CD8-positive, alpha-beta memory T cell (primary cell): ENCODE data around the gene PI4K2A. TPM values are rescaled to one million over a fixed set of nuclear protein-coding genes. Genes with fewer than 3 reads are reported as not detected.
A peak's percentile ranks its signal among the peaks of the same experiment; 100 is the strongest.

Experiments used
- CTCF ChIA-PET: fragments of 350-600 bp; sonication (Branson Sonifier 250); formaldehyde crosslinking; loops from one replicate; lab custom pipeline; 2021; ENCODE audit warnings: antibody characterized with exemption; lab: Charles Lee
- POLR2A ChIA-PET: fragments of 350-600 bp; sonication (Branson Sonifier 250); formaldehyde crosslinking; loops from one replicate; lab custom pipeline; 2021; ENCODE audit warnings: antibody characterized with exemption; lab: Charles Lee
- DNase-seq, 5 donors: peaks; one replicate each; pipeline versions ENCODE4 v3.0.0 to v3.0.0-alpha.2; 2020 to 2022; ENCODE audit warnings: mixed read lengths in 1 of 5
- H3K27ac ChIP-seq: one replicate; pipeline ENCODE4 v1.7.0; 2013; ENCODE audit warnings: low read depth, mild to moderate bottlenecking, low read length, moderate library complexity
- H3K27me3 ChIP-seq: 2 replicates; pipeline ENCODE4 v1.7.0; 2013; ENCODE audit warnings: low read length, mild to moderate bottlenecking; ENCODE audit not compliant: insufficient read depth, poor library complexity, severe bottlenecking
- H3K36me3 ChIP-seq: 2 replicates; pipeline ENCODE4 v1.7.0; 2013; ENCODE audit warnings: mild to moderate bottlenecking, low read length, moderate library complexity; ENCODE audit not compliant: insufficient read depth
- H3K4me1 ChIP-seq: 2 replicates; pipeline ENCODE4 v1.7.0; 2013; ENCODE audit warnings: mild to moderate bottlenecking, low read length, moderate library complexity; ENCODE audit not compliant: insufficient read depth
- H3K4me3 ChIP-seq: 2 replicates; pipeline ENCODE4 v1.7.0; 2013; ENCODE audit warnings: mild to moderate bottlenecking, low read length
- H3K9me3 ChIP-seq: 2 replicates; pipeline ENCODE4 v1.7.0; 2013; ENCODE audit warnings: mild to moderate bottlenecking, low read length
- H3K27ac Mint-ChIP-seq, 8 donors: one replicate each; pipeline ENCODE4 v1.8.0; 2020 to 2021; ENCODE audit warnings: mixed read lengths in 8 of 8, mild to moderate bottlenecking in 6 of 8, inconsistent platforms in 3 of 8, moderate library complexity in 3 of 8
- H3K27me3 Mint-ChIP-seq, 2 donors: one replicate each; pipeline ENCODE4 v1.8.0; 2020 to 2021; ENCODE audit warnings: mixed read lengths in 2 of 2, mild to moderate bottlenecking in 1 of 2, moderate library complexity in 1 of 2
- H3K36me3 Mint-ChIP-seq, 3 donors: one replicate each; pipeline ENCODE4 v1.8.0; 2020 to 2021; ENCODE audit warnings: mixed read lengths in 3 of 3, inconsistent platforms in 1 of 3, mild to moderate bottlenecking in 1 of 3
- H3K4me1 Mint-ChIP-seq, 3 donors: one replicate each; pipeline ENCODE4 v1.8.0; 2020 to 2021; ENCODE audit warnings: mixed read lengths in 3 of 3, inconsistent platforms in 1 of 3, mild to moderate bottlenecking in 1 of 3
- H3K4me3 Mint-ChIP-seq, 7 donors: one replicate each; pipeline ENCODE4 v1.8.0; 2020 to 2021; ENCODE audit warnings: mixed read lengths in 7 of 7, mild to moderate bottlenecking in 6 of 7, moderate library complexity in 4 of 7, inconsistent platforms in 2 of 7
- H3K9me3 Mint-ChIP-seq, 5 donors: one replicate each; pipeline ENCODE4 v1.8.0; 2020 to 2022; ENCODE audit warnings: mixed read lengths in 5 of 5, mild to moderate bottlenecking in 3 of 5, moderate library complexity in 2 of 5, inconsistent platforms in 1 of 5
- polyA plus RNA-seq: library from polyadenylated mRNA; unstranded; fragments of 300-500 nt; fragmentation: Illumina TruSeq; gene quantifications from one replicate; pipeline ENCODE4 v1.2.3, GENCODE V29; 2021
- total RNA-seq, 2 experiments: library from RNA; stranded (reverse); gene quantifications; one replicate each; pipeline ENCODE4 v1.2.3, GENCODE V29; 2021

The PI4K2A gene
- total and polyA plus RNA-seq, 3 experiments from 2014 or later: 11.4 to 15.9 (median 15.6) TPM

GRCh38 chr10:97703398-97704067 is 63.1 kb downstream of the PI4K2A start:
- Mint-ChIP-seq H3K4me1 (no peaks in the 10 kb centered on the region), H3K27ac (no peak overlapping the region), H3K9me3 (peaks cover 0 to 2% (median 0%) of the 10 kb centered on the region in 5 donors), H3K36me3 (no peaks in the 10 kb centered on the region), H3K4me3 (no peak overlapping the region), H3K27me3 (peaks cover 16 to 27% of the 10 kb centered on the region in 2 donors)
- ChIA-PET CTCF (interaction anchor here (0.7 to 14.6 kb wide), 6 partner anchors 12 to 93 kb away, joined by 3 to 199 read pairs (median 7); partner anchors contain the start of genes AVPI1 and ZFYVE27), POLR2A (interaction anchor here (1.1 kb wide), 1 partner anchor 10 kb away, joined by 3 read pairs; the partner anchor contains the start of gene MARVELD1)
- Histone ChIP-seq H3K27me3 (peaks cover 3% of the 10 kb centered on the region), H3K9me3 (no peaks in the 10 kb centered on the region), H3K4me1 (no peaks in the 10 kb centered on the region), H3K27ac (no peak overlapping the region), H3K36me3 (no peaks in the 10 kb centered on the region), H3K4me3 (no peak overlapping the region)
- DNase-seq: no peak

GRCh38 chr10:97704341-97704740 is 63.9 kb downstream of the PI4K2A start:
- Histone ChIP-seq H3K9me3 (no peaks in the 10 kb centered on the region), H3K4me3 (no peak overlapping the region), H3K36me3 (no peaks in the 10 kb centered on the region), H3K4me1 (no peaks in the 10 kb centered on the region), H3K27ac (no peak overlapping the region), H3K27me3 (peaks cover 5% of the 10 kb centered on the region)
- H3K36me3 Mint-ChIP-seq: no peaks in the 10 kb centered on the region
- no peak overlapping the region for H3K27ac Mint-ChIP-seq
- DNase-seq: no peak
- peaks cover 0 to 2% (median 0%) of the 10 kb centered on the region in 5 donors for H3K9me3 Mint-ChIP-seq
- no peak overlapping the region for H3K4me3 Mint-ChIP-seq
- ChIA-PET CTCF (interaction anchor here (1.3 to 14.6 kb wide), 4 partner anchors 10 to 28 kb away, joined by 4 to 199 read pairs (median 8); partner anchors contain the start of genes AVPI1, MARVELD1 and ZFYVE27), POLR2A (interaction anchor here (0.6 kb wide), 1 partner anchor 45 kb away, joined by 4 read pairs; no protein-coding TSS in a partner anchor)
- peaks cover 20 to 34% of the 10 kb centered on the region in 2 donors for H3K27me3 Mint-ChIP-seq
- H3K4me1 Mint-ChIP-seq: no peaks in the 10 kb centered on the region

DNA sequence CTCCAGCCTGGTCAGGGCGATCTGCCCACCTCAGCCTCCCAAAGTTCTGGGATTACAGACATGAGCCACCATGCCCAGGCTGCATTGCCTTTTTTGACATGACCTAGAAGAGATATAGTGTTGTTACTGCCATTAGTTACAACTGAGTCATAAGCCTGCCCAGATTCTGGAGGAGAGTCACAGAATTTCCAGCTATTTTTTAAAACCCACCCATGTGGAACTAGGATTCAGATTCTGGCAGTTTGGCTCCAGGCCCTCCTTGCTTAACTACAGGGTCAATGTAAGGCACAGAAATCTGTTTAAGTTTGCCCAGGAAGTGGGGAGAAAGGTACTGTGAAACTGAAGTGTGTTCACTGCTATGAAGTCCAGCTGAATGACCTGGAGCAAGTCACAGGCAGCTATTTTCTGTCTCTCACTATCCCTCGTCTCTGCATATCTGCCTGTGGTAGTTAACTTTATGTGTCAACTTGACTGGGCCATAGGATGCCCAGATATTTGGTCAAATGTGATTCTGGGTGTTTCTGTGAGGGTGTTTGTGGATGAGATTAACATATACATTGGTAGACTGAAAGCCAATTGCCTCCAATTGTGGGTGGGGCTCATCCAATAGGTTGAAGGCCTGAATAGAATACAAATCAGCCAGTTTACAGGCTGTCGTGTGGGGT is 64.7 kb downstream of the PI4K2A start:
- Mint-ChIP-seq H3K27ac (no peak overlapping the region), H3K27me3 (peaks cover 26 to 39% of the 10 kb centered on the region in 2 donors), H3K36me3 (no peaks in the 10 kb centered on the region), H3K4me1 (no peaks in the 10 kb centered on the region), H3K4me3 (no peak overlapping the region), H3K9me3 (peaks cover 0 to 2% (median 0%) of the 10 kb centered on the region in 5 donors)
- Histone ChIP-seq H3K4me3 (no peak overlapping the region), H3K27me3 (peaks cover 5% of the 10 kb centered on the region), H3K4me1 (no peaks in the 10 kb centered on the region), H3K27ac (no peak overlapping the region), H3K36me3 (no peaks in the 10 kb centered on the region), H3K9me3 (no peaks in the 10 kb centered on the region)
- no peak for DNase-seq
- CTCF ChIA-PET: interaction anchor here (1.3 to 14.6 kb wide), 3 partner anchors 9 to 27 kb away, joined by 6 to 199 read pairs (median 9); partner anchors contain the start of genes AVPI1, MARVELD1 and ZFYVE27
- POLR2A ChIA-PET: interaction anchor here (0.6 kb wide), 1 partner anchor 36 kb away, joined by 3 read pairs; no protein-coding TSS in a partner anchor

- no peaks in the 10 kb centered on the region for H3K4me1 ChIP-seq
- H3K9me3 Mint-ChIP-seq: peaks cover 0 to 2% (median 0%) of the 10 kb centered on the region in 5 donors
- H3K9me3 ChIP-seq: no peaks in the 10 kb centered on the region
- no peaks in the 10 kb centered on the region for H3K36me3 Mint-ChIP-seq
- POLR2A ChIA-PET: no interaction called here
- H3K36me3 ChIP-seq: no peaks in the 10 kb centered on the region
- no peak overlapping the region for H3K4me3 ChIP-seq
- no peak for DNase-seq
- H3K4me3 Mint-ChIP-seq: no peak overlapping the region
- no peak overlapping the region for H3K27ac Mint-ChIP-seq
- H3K27ac ChIP-seq: no peak overlapping the region
- peaks cover 0 to 4% (median 0%) of the 10 kb centered on the region in 3 donors for H3K4me1 Mint-ChIP-seq
- peaks cover 33 to 42% of the 10 kb centered on the region in 2 donors for H3K27me3 Mint-ChIP-seq
- peaks cover 5% of the 10 kb centered on the region for H3K27me3 ChIP-seq
- CTCF ChIA-PET: interaction anchor here (1.9 to 14.6 kb wide), 3 partner anchors 10 to 25 kb away, joined by 7 to 199 read pairs (median 16); partner anchors contain the start of genes AVPI1 and ZFYVE27
These were observed 66.8 kb downstream of the PI4K2A start for GRCh38 chr10:97707134-97707861.

- CTCF ChIA-PET: interaction anchor here (1.9 to 14.6 kb wide), 4 partner anchors 9 to 30 kb away, joined by 5 to 199 read pairs (median 12); partner anchors contain the start of genes AVPI1 and ZFYVE27
- H3K27me3 Mint-ChIP-seq: peaks cover 35 to 42% of the 10 kb centered on the region in 2 donors
- no peak overlapping the region for H3K27ac Mint-ChIP-seq
- DNase-seq: no peak
- no peaks in the 10 kb centered on the region for H3K36me3 Mint-ChIP-seq
- peaks cover 0 to 2% (median 0%) of the 10 kb centered on the region in 5 donors for H3K9me3 Mint-ChIP-seq
- Histone ChIP-seq H3K36me3 (no peaks in the 10 kb centered on the region), H3K4me1 (no peaks in the 10 kb centered on the region), H3K27me3 (peaks cover 5% of the 10 kb centered on the region), H3K4me3 (no peak overlapping the region), H3K9me3 (no peaks in the 10 kb centered on the region), H3K27ac (no peak overlapping the region)
- no peak overlapping the region for H3K4me3 Mint-ChIP-seq
- POLR2A ChIA-PET: no interaction called here
- H3K4me1 Mint-ChIP-seq: peaks cover 4 to 10% (median 5%) of the 10 kb centered on the region in 3 donors
These were observed 67.7 kb downstream of the PI4K2A start for GRCh38 chr10:97708167-97708566.

- Mint-ChIP-seq H3K9me3 (no peaks in the 10 kb centered on the region), H3K4me1 (peaks cover 6 to 14% (median 9%) of the 10 kb centered on the region in 3 donors), H3K4me3 (peak overlapping the region in 1 of 7 donors; percentile 70), H3K36me3 (peaks cover 0 to 3% (median 0%) of the 10 kb centered on the region in 3 donors), H3K27me3 (peaks cover 32 to 35% of the 10 kb centered on the region in 2 donors), H3K27ac (peak overlapping the region in 1 of 8 donors; percentile 10)
- peak in 4 of 5 donors; percentile 15 to 52 (median 17) for DNase-seq
- ChIA-PET POLR2A (interaction anchor here (0.7 kb wide), 1 partner anchor 611 kb away, joined by 3 read pairs; no protein-coding TSS in a partner anchor), CTCF (interaction anchor here (0.7 to 14.6 kb wide), 14 partner anchors 8 to 717 kb away, joined by 3 to 199 read pairs (median 4); partner anchors contain the start of genes AVPI1 and ZFYVE27)
- Histone ChIP-seq H3K36me3 (no peaks in the 10 kb centered on the region), H3K4me1 (no peaks in the 10 kb centered on the region), H3K27me3 (peaks cover 5% of the 10 kb centered on the region), H3K4me3 (no peak overlapping the region), H3K27ac (no peak overlapping the region), H3K9me3 (no peaks in the 10 kb centered on the region)
These were observed 68.8 kb downstream of the PI4K2A start for GRCh38 chr10:97708976-97709946.
